Measurements from ENCODE around the gene VDAC1.

Gene VDAC1

DNA sequence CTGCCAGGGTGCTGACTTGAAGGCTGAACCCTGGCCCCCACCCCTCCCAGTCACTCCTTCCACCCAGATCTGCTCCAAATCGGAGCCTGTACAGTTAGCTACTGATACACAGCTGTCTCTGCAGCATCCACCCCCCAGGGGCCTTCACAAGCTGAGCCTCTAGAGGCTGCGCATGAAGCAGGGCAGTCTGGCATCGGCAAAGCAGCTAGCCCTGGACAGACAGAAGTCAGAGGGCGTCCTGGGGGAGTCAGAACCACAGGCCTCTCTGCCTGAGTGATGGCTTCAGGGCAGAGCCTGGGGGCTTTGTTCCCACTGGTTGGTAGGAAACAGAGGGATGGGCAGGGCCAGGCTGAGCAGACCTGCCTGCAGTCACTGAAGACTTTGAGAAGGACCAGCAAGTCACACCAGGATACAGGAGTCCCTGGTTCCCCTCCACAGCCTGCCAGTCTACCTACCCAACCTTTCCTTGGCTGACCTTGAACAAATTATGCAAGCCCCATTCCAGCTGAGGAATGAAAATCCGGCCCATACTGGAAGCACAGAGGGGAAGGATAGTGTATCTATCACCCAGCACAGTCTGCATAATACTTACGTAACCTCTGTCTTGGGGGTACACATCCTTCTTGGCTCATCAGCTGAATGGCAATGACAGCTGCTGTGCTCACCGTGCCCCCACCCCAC, 8.8 kb downstream of the VDAC1 start:
- TF ChIP-seq, protein P1, sequence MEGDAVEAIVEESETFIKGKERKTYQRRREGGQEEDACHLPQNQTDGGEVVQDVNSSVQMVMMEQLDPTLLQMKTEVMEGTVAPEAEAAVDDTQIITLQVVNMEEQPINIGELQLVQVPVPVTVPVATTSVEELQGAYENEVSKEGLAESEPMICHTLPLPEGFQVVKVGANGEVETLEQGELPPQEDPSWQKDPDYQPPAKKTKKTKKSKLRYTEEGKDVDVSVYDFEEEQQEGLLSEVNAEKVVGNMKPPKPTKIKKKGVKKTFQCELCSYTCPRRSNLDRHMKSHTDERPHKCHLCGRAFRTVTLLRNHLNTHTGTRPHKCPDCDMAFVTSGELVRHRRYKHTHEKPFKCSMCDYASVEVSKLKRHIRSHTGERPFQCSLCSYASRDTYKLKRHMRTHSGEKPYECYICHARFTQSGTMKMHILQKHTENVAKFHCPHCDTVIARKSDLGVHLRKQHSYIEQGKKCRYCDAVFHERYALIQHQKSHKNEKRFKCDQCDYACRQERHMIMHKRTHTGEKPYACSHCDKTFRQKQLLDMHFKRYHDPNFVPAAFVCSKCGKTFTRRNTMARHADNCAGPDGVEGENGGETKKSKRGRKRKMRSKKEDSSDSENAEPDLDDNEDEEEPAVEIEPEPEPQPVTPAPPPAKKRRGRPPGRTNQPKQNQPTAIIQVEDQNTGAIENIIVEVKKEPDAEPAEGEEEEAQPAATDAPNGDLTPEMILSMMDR (IDR thresholded peaks at IDR 0.05): no peak

DNA sequence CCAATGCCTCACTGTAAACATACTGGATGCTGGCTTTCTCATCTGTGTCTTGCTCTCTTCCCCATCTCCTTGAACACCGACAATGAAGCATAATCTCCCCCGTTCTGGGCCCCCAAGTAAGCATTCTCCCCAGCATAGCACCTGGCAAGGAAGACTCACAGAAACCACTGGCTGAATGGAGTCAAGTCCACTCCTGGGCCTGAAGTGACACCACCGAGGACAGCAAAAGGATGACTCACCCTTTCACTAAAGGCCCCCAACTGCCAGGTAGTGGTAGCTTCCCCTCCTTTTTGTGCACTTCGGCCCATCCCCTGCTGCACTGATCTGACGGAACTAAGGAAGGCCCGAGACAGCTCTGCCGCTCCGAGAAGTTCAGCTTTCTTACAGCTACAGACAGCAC, 9.4 kb downstream of the VDAC1 start:
- TF ChIP-seq, protein P1 (IDR thresholded peaks at IDR 0.05): no peak

DNA sequence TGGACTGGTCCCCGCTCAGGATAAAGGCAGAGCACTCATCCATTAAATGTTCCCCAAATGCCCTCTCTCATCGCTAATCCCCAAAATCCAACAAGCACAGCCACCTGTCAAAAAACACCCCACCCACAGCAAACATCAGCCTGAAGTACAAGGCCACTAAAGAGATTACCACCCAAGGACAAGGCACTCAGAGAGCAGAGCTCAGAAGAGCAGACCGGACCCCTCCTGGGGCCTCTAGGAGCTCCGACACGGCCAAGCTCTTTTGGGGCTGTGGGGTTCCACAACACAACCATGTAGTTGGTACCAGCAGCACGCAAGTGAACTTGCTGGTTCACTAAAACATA, 9.8 kb downstream of the VDAC1 start:
- TF ChIP-seq, protein P1 (IDR thresholded peaks at IDR 0.05): no peak

DNA sequence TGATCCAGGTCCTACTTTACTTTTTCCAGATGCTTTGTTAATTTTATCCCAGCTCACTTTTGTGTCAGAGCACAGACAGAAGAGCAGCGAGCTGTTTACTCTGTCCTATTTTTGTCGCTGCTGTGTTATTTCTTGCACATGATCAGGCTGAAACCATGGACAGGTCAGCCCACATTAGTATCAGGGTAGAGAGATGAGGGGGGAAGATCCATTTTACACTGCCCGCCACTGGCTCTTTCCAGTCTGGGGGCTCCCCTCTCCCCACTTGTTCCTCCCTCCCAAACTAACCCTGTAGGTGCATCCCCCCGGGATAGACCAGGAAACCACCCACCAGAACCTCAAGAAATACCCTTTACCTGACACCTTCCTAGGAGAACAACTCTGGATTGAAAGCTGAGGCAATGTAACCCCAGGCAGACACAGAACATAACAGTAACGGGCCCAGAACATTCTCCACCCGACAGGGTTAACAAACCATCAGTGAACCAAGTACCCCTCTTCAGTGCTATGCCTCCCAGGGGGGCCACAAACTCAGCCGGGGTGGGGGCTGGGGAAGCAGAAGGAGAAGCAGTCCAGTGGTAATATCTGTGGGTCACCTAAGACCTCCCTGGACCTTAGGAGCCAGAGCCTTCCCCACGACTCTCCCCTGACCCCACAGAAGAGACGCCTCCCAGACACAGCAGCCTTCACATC, 10.3 kb downstream of the VDAC1 start:
- TF ChIP-seq, protein P1 (IDR thresholded peaks at IDR 0.05): no peak

DNA sequence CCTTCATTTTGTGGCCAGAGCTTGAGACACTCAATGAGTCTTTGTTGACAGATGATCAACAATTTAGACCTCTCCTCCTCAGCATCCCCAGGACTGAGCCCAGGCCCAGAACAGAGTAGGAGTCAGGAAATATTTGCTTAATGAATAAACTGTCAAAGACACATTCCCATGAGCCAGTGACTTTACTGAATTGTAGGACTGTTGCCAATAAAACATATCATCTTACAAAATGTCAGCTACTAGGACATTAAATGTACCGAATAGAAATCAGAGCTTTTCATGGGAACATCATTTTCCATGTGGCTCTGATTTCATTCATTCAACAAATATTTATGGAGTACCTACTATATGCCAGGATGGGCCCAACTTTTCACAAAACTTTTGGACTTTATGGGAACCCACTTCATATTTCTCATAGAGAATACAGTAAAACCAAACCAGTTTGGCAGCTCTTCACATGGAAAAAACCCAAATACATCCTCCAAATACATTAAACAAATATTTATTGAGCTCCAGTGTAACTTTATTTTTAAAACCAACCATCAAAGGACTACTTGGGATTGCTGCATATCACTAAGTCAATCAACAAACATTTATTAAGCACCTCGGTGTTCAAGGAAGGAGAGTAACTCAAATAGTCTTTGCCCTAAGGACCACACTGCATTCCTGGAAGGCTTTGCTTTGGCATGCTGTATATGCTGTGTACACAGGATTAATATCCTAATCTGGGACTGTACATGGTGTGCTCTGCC, 11.4 kb downstream of the VDAC1 start:
- TF ChIP-seq, protein P1 (IDR thresholded peaks at IDR 0.05): no peak

DNA sequence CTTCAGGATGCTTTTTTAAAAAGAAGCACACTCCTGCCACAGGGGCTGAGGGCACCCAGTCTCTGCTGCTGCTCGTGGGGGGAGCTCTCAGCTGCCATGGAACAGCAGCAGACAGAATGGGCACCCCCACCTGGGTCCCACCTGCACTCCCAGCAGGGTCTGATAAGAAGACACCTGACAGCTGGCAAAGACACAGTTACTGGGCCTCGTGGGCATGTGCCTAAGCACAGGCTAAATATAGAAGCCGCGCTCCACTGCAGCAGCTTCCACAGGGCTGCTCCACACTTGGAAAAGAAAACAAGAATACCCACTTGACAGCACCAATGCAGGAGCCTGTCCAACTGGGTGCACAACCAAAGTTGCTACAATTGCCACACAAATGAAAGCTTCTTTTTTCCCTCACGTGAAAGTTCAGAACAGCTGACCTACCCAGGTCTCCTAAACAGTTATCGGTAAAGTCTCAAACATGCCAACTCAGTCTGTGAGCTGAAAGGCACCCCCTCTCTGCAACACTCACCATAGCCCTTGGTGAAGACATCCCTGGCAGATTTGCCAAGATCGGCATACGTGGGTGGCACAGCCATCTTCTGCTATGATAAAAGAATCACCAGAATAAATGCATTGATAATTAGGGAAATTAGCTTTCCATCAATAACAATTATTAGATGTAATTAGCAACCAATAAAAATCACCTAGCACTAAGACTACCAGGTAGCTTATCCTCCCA, 12.2 kb downstream of the VDAC1 start:
- TF ChIP-seq, protein P1 (IDR thresholded peaks at IDR 0.05): no peak

DNA sequence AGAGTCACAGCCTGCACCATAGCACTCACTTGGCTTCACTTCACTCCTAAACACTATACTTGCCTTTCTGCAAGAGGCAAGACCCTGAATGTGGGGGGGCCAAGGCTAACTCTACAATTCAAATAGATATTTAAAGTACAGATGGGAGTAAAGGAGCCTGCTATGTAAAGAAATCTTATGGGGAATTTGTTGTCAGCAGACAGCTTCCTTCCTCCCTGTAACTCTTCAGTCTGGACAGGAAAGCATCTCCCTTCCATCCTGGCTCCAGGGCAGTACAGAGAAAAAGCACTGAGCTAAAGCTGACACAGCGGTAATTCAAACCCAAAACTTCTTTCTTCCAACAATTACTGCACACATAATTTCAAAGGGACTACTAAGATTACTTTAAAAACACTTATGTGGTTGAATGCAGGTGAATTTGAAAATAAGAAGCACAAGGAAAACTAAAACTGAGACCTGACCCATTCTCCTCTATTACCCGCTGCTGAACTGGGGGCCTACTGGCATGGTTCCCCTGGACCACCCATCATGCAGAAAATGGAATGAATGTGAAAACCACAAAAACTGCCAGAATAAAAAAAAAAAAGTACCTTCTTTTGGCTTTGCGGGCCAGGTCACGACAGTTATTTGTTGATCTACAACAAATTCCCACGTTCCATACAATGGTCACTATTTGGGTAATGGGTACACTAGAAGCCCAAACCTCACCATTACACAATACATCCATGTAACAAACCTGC, 13.4 kb downstream of the VDAC1 start:
- TF ChIP-seq, protein P1 (IDR thresholded peaks at IDR 0.05): no peak

All from LNCAP (cell line).